ENCODE measurements around the gene CNNM1.

GRCh38 chr10:99329554-99330346 is 594 bp downstream of the CNNM1 start:
- TF ChIP-seq GATA3 (IDR thresholded peaks at IDR 0.05; ENCODE audit: low read depth, low read length) (no peak), GATA2 (IDR thresholded peaks at IDR 0.05; ENCODE audit: low read depth, low read length) (no peak)
